Measurements from ENCODE around the gene SLC6A6.

GRCh38 chr3:14397531-14397930 lies 4.9 kb upstream of the SLC6A6 start:
- TF ChIP-seq, protein P1, sequence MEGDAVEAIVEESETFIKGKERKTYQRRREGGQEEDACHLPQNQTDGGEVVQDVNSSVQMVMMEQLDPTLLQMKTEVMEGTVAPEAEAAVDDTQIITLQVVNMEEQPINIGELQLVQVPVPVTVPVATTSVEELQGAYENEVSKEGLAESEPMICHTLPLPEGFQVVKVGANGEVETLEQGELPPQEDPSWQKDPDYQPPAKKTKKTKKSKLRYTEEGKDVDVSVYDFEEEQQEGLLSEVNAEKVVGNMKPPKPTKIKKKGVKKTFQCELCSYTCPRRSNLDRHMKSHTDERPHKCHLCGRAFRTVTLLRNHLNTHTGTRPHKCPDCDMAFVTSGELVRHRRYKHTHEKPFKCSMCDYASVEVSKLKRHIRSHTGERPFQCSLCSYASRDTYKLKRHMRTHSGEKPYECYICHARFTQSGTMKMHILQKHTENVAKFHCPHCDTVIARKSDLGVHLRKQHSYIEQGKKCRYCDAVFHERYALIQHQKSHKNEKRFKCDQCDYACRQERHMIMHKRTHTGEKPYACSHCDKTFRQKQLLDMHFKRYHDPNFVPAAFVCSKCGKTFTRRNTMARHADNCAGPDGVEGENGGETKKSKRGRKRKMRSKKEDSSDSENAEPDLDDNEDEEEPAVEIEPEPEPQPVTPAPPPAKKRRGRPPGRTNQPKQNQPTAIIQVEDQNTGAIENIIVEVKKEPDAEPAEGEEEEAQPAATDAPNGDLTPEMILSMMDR (optimal IDR thresholded peaks at IDR 0.05 in 1 of 3, IDR thresholded peaks at IDR 0.05 in 1 of 3, conservative IDR thresholded peaks at IDR 0.05 in 1 of 3; ENCODE audit: extremely low read depth in 1 of 3, insufficient read depth in 2 of 3, low read length in 3 of 3): no peak
- no peak for TF ChIP-seq EZH2 (IDR thresholded peaks at IDR 0.05; ENCODE audit: low read length)
